ENCODE data around the gene GABRR1.

DNA sequence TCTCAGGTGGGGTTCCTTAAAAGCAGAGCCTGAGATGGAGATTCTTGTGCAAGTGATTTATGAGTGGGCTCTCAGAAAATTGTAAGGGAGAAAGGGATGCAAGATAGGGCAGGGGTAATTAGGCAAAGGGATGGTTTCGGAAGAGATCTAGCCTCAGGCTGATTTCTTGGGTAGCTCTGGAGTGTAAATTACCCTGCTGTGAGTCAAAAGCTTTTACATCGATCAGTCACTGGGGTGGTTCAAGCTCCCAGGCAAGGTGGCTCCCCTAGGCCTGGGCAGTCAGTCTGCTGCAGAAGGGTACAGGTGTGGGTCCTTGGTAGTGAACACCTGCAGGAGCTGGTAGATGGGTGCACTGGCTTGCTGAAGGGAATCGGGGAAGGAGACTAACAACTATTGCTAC is 82.4 kb downstream of the GABRR1 start:
- TF ChIP-seq ZFP3 (CRISPR knock-in tag; IDR thresholded peaks at IDR 0.05) (no peak), TOX (CRISPR knock-in tag; IDR thresholded peaks at IDR 0.05; ENCODE audit: borderline replicate concordance) (no peak), GLIS3 (CRISPR knock-in tag; IDR thresholded peaks at IDR 0.05) (no peak), ZNF565 (CRISPR knock-in tag; conservative IDR thresholded peaks at IDR 0.05; ENCODE audit: low read depth) (no peak), RARB (CRISPR knock-in tag; IDR thresholded peaks at IDR 0.05) (no peak), BACH2 (CRISPR knock-in tag; IDR thresholded peaks at IDR 0.05; ENCODE audit: borderline replicate concordance) (no peak), PPARA (CRISPR knock-in tag; IDR thresholded peaks at IDR 0.05; ENCODE audit: borderline replicate concordance) (no peak), OSR1 (CRISPR knock-in tag; IDR thresholded peaks at IDR 0.05) (no peak), ESRRG (CRISPR knock-in tag; IDR thresholded peaks at IDR 0.05) (no peak)
- TF ChIP-seq, protein P1, sequence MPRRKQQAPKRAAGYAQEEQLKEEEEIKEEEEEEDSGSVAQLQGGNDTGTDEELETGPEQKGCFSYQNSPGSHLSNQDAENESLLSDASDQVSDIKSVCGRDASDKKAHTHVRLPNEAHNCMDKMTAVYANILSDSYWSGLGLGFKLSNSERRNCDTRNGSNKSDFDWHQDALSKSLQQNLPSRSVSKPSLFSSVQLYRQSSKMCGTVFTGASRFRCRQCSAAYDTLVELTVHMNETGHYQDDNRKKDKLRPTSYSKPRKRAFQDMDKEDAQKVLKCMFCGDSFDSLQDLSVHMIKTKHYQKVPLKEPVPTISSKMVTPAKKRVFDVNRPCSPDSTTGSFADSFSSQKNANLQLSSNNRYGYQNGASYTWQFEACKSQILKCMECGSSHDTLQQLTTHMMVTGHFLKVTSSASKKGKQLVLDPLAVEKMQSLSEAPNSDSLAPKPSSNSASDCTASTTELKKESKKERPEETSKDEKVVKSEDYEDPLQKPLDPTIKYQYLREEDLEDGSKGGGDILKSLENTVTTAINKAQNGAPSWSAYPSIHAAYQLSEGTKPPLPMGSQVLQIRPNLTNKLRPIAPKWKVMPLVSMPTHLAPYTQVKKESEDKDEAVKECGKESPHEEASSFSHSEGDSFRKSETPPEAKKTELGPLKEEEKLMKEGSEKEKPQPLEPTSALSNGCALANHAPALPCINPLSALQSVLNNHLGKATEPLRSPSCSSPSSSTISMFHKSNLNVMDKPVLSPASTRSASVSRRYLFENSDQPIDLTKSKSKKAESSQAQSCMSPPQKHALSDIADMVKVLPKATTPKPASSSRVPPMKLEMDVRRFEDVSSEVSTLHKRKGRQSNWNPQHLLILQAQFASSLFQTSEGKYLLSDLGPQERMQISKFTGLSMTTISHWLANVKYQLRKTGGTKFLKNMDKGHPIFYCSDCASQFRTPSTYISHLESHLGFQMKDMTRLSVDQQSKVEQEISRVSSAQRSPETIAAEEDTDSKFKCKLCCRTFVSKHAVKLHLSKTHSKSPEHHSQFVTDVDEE (CRISPR knock-in tag; IDR thresholded peaks at IDR 0.05): no peak
- TF ChIP-seq, protein P2, sequence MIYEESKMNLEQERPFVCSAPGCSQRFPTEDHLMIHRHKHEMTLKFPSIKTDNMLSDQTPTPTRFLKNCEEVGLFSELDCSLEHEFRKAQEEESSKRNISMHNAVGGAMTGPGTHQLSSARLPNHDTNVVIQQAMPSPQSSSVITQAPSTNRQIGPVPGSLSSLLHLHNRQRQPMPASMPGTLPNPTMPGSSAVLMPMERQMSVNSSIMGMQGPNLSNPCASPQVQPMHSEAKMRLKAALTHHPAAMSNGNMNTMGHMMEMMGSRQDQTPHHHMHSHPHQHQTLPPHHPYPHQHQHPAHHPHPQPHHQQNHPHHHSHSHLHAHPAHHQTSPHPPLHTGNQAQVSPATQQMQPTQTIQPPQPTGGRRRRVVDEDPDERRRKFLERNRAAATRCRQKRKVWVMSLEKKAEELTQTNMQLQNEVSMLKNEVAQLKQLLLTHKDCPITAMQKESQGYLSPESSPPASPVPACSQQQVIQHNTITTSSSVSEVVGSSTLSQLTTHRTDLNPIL (CRISPR knock-in tag; IDR thresholded peaks at IDR 0.05; ENCODE audit: low read depth): no peak
